SK-N-SH treated with all-trans-retinoic acid at 6 μM for 48 hours (cell line): ENCODE results near the gene HEMK1.

Experiments
- ATAC-seq: fragments of 200-7000 bp; cut with Tn5 transposase; 3 replicates; pipeline ENCODE4 v1.9.1; 2020; ENCODE audit warnings: mild to moderate bottlenecking, moderate library complexity
- ARNTL ChIP-seq: fragments of 450-650 bp; formaldehyde crosslinking; IDR thresholded peaks from 2 replicates; pipeline ENCODE4 v1.5.0; 2020; ENCODE audit warnings: low read depth, mild to moderate bottlenecking, moderate library complexity, borderline replicate concordance
- BACH2 ChIP-seq: fragments of 250-450 bp; sonication (Bioruptor Pico); IDR thresholded peaks from 2 replicates; pipeline ENCODE4 v1.9.0; 2021; ENCODE audit warnings: mild to moderate bottlenecking, borderline replicate concordance
- CSDC2 ChIP-seq: fragments of 250-450 bp; sonication (Bioruptor Pico); IDR thresholded peaks from 2 replicates; pipeline ENCODE4 v1.5.0; 2020; ENCODE audit warnings: mild to moderate bottlenecking, moderate library complexity
- ESRRG ChIP-seq: fragments of 250-450 bp; sonication (Bioruptor Pico); IDR thresholded peaks from 2 replicates; pipeline ENCODE4 v1.6.1; 2021; ENCODE audit warnings: mild to moderate bottlenecking
- GLIS3 ChIP-seq: fragments of 250-450 bp; sonication (Bioruptor Pico); IDR thresholded peaks from 2 replicates; pipeline ENCODE4 v1.5.0; 2020; ENCODE audit warnings: mild to moderate bottlenecking, moderate library complexity
- ISL1 ChIP-seq: fragments of 250-450 bp; sonication (Bioruptor Pico); IDR thresholded peaks from 2 replicates; pipeline ENCODE4 v2.1.2; 2022; ENCODE audit warnings: mild to moderate bottlenecking, moderate library complexity
- OSR1 ChIP-seq: fragments of 250-450 bp; sonication (Bioruptor Pico); IDR thresholded peaks from 2 replicates; pipeline ENCODE4 v1.8.0; 2022; ENCODE audit warnings: moderate library complexity, mild to moderate bottlenecking, inconsistent platforms
- POU6F1 ChIP-seq: fragments of 250-450 bp; sonication (Bioruptor Pico); IDR thresholded peaks from 2 replicates; pipeline ENCODE4 v1.8.0; 2021; ENCODE audit warnings: low read depth, mild to moderate bottlenecking, moderate library complexity, borderline replicate concordance
- PPARA ChIP-seq: fragments of 250-450 bp; sonication (Bioruptor Pico); IDR thresholded peaks from 2 replicates; pipeline ENCODE4 v1.5.0; 2020; ENCODE audit warnings: mild to moderate bottlenecking, borderline replicate concordance
- RARB ChIP-seq: fragments of 250-450 bp; sonication (Bioruptor Pico); IDR thresholded peaks from 2 replicates; pipeline ENCODE4 v1.8.0; 2021; ENCODE audit warnings: mild to moderate bottlenecking, moderate library complexity
- SNAI2 ChIP-seq: fragments of 250-450 bp; sonication (Bioruptor Pico); IDR thresholded peaks from 2 replicates; pipeline ENCODE4 v1.5.0; 2020; ENCODE audit warnings: mild to moderate bottlenecking, moderate library complexity
- TOX ChIP-seq: fragments of 250-450 bp; sonication (Bioruptor Pico); IDR thresholded peaks from 2 replicates; pipeline ENCODE4 v1.8.0; 2021; ENCODE audit warnings: mild to moderate bottlenecking, moderate library complexity, borderline replicate concordance
- TSHZ2 ChIP-seq: fragments of 250-450 bp; sonication (Bioruptor Pico); IDR thresholded peaks from 2 replicates; pipeline ENCODE4 v1.5.0; 2020; ENCODE audit warnings: mild to moderate bottlenecking, moderate library complexity
- ZC3H10 ChIP-seq: fragments of 250-450 bp; sonication (Bioruptor Pico); IDR thresholded peaks from 2 replicates; pipeline ENCODE4 v1.5.1; 2021; ENCODE audit warnings: mild to moderate bottlenecking, moderate library complexity
- ZFP3 ChIP-seq: fragments of 250-450 bp; sonication (Bioruptor Pico); IDR thresholded peaks from 2 replicates; pipeline ENCODE4 v1.5.0; 2020; ENCODE audit warnings: mild to moderate bottlenecking, moderate library complexity
- ZNF70 ChIP-seq: fragments of 450-650 bp; formaldehyde crosslinking; IDR thresholded peaks from 2 replicates; pipeline ENCODE4 v1.5.0; 2020; ENCODE audit warnings: mild to moderate bottlenecking, moderate library complexity
- ZNF8 ChIP-seq: fragments of 450-650 bp; formaldehyde crosslinking; IDR thresholded peaks from 2 replicates; pipeline ENCODE4 v1.5.0; 2020; ENCODE audit warnings: mild to moderate bottlenecking, moderate library complexity
- TF ChIP-seq, protein P1 (sequence below): fragments of 250-450 bp; sonication (Bioruptor Pico); IDR thresholded peaks from 2 replicates; pipeline ENCODE4 v1.5.1; 2020; ENCODE audit warnings: low read depth, mild to moderate bottlenecking, moderate library complexity
- TF ChIP-seq, protein P2 (sequence below): fragments of 250-450 bp; sonication (Bioruptor Pico); IDR thresholded peaks from 2 replicates; pipeline ENCODE4 v1.8.0; 2020; ENCODE audit warnings: mild to moderate bottlenecking, moderate library complexity, borderline replicate concordance
- TF ChIP-seq, protein P3 (sequence below): fragments of 250-450 bp; sonication (Bioruptor Pico); IDR thresholded peaks from 2 replicates; pipeline ENCODE4 v1.5.1; 2021; ENCODE audit warnings: mild to moderate bottlenecking, moderate library complexity

Gene HEMK1

GRCh38 chr3:50533316-50533715 lies 36.0 kb upstream of the HEMK1 start:
- TF ChIP-seq TOX (CRISPR knock-in tag) = no peak
- TF ChIP-seq ZFP3 (CRISPR knock-in tag) = no peak
- TF ChIP-seq, protein P1, sequence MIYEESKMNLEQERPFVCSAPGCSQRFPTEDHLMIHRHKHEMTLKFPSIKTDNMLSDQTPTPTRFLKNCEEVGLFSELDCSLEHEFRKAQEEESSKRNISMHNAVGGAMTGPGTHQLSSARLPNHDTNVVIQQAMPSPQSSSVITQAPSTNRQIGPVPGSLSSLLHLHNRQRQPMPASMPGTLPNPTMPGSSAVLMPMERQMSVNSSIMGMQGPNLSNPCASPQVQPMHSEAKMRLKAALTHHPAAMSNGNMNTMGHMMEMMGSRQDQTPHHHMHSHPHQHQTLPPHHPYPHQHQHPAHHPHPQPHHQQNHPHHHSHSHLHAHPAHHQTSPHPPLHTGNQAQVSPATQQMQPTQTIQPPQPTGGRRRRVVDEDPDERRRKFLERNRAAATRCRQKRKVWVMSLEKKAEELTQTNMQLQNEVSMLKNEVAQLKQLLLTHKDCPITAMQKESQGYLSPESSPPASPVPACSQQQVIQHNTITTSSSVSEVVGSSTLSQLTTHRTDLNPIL (CRISPR knock-in tag) = no peak
- no peak for TF ChIP-seq ZNF8 (CRISPR knock-in tag)
- TF ChIP-seq SNAI2 (CRISPR knock-in tag) = no peak
- TF ChIP-seq, protein P2, sequence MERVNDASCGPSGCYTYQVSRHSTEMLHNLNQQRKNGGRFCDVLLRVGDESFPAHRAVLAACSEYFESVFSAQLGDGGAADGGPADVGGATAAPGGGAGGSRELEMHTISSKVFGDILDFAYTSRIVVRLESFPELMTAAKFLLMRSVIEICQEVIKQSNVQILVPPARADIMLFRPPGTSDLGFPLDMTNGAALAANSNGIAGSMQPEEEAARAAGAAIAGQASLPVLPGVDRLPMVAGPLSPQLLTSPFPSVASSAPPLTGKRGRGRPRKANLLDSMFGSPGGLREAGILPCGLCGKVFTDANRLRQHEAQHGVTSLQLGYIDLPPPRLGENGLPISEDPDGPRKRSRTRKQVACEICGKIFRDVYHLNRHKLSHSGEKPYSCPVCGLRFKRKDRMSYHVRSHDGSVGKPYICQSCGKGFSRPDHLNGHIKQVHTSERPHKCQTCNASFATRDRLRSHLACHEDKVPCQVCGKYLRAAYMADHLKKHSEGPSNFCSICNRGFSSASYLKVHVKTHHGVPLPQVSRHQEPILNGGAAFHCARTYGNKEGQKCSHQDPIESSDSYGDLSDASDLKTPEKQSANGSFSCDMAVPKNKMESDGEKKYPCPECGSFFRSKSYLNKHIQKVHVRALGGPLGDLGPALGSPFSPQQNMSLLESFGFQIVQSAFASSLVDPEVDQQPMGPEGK = no peak
- TF ChIP-seq, protein P3, sequence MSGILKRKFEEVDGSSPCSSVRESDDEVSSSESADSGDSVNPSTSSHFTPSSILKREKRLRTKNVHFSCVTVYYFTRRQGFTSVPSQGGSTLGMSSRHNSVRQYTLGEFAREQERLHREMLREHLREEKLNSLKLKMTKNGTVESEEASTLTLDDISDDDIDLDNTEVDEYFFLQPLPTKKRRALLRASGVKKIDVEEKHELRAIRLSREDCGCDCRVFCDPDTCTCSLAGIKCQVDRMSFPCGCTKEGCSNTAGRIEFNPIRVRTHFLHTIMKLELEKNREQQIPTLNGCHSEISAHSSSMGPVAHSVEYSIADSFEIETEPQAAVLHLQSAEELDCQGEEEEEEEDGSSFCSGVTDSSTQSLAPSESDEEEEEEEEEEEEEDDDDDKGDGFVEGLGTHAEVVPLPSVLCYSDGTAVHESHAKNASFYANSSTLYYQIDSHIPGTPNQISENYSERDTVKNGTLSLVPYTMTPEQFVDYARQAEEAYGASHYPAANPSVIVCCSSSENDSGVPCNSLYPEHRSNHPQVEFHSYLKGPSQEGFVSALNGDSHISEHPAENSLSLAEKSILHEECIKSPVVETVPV (CRISPR knock-in tag) = no peak
- ATAC-seq = no peak

DNA sequence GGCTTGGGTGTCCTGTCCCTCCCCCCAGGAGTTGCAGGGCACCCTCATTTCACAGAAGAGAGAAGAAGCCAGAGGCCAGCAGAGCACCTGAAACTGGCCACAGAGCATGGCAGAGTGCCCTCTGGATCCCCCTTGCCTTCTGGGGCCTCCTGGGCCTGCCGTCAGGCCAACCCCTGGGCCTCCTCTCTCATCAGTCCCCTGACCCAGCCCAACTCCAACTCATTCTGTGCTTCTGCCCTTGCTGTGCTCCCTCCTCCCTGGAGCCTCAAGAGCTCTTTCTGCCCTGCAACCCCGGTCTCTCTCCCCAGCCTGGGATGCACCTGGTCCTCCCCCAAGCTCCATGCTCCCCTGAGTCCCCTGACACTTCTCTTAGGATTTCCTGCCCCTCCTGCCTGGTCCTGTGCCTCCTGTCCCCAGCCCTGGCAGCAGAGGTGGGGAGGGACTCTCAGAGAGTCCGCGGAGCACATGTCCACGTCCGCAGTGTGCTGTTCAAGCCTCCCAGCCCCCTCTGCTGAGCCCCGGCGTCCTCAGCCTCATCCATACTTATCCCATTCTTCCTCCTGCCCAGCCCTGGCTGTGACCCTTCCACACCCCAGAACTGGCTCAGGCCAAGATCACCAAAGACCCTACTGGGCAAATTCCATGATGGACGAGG lies 35.4 kb upstream of the HEMK1 start:
- TF ChIP-seq CSDC2 (CRISPR knock-in tag) (no peak), ZFP3 (CRISPR knock-in tag) (no peak), POU6F1 (CRISPR knock-in tag) (no peak), GLIS3 (CRISPR knock-in tag) (no peak)
- no peak for ATAC-seq

GRCh38 chr3:50534681-50535330 lies 34.5 kb upstream of the HEMK1 start:
- ATAC-seq = no peak
- TF ChIP-seq ZC3H10 (CRISPR knock-in tag) (no peak), RARB (CRISPR knock-in tag) (no peak), OSR1 (CRISPR knock-in tag) (no peak), PPARA (CRISPR knock-in tag) (no peak)

DNA sequence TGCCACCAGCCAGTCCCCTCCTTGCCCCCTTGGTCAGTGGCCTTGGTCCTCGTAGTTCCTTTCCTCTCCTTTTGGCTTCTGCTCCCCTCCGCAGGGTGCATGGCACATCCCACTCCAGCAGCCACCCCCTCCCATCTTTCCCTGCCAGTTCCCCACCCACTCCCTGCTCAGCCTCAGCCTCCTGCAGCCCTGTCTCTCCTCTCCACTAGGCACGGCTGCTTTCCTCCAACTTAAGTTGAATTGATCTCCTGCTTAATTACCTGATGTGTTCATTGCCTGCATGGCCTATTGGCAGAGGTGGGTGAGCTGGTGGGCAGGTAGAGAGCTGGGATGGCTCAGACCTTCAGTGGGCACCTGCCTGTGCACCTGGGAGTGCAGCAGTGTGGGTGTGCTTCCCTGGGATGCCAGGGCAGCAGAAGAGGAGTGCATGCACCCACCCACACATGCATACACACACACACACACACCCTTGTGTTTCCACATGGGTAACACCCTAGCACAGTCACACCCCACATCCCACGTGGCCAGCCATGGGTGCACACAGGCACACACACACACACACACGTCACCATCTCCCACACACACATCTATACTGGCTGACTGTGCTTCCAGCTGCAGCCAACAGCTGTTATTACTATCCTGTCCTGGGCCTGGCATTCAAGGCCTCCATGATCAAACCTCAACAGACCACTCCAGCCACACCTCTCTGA lies 32.7 kb upstream of the HEMK1 start:
- ATAC-seq = no peak
- TF ChIP-seq SNAI2 (CRISPR knock-in tag) (no peak), TSHZ2 (CRISPR knock-in tag) (no peak), ARNTL (CRISPR knock-in tag) (no peak), OSR1 (CRISPR knock-in tag) (no peak), BACH2 (no peak), ESRRG (no peak), PPARA (CRISPR knock-in tag) (no peak), ISL1 (CRISPR knock-in tag) (no peak), ZNF8 (CRISPR knock-in tag) (no peak), TOX (CRISPR knock-in tag) (no peak), ZNF70 (CRISPR knock-in tag) (no peak)
- TF ChIP-seq, protein P2 = no peak
- TF ChIP-seq, protein P3 (CRISPR knock-in tag) = no peak
